NCI-H2029 treated with DMSO at 0.1 percent for 48 hours (cell line): ENCODE measurements around the gene KLHL13.

Source experiments
- DNase-seq: peaks from one replicate; lab custom pipeline; 2025; lab: John Stamatoyannopoulos, UW

The KLHL13 gene

DNA sequence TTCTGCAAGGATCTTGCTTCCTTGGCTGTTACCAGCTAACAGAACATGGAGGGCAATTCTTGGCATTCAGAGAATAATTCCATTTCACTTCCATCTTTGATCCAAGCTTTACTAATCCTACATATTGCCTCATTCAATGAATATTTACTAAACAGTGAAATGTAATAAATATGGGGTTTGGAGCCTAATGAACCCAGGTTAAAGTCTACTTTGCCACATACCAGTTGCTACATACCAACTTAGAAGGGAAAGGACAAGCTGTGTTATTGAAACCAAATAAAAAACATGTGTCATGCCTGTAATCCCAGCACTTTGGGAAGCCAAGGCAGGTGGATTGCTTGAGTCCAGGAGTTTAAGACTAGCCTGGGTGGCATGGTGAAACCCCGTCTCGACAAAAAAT, 265.6 kb downstream of the KLHL13 start:
- no peak for DNase-seq
